HG03521 (cell line): ENCODE data around the gene BICD1.
A peak's percentile ranks its signal among the peaks of the same experiment; 100 is the strongest.
"Not testable (repeated sequence)": the region's sequence is repeated elsewhere in the genome, so short reads cannot be mapped to it uniquely, and the experiment has no call there.

ENCODE experiments used
- ATAC-seq: cut with Tn5 transposase; IDR thresholded peaks from one replicate; pipeline ENCODE4 v1.9.1; 2021; ENCODE audit warnings: mild to moderate bottlenecking, moderate library complexity; ENCODE audit not compliant: unreplicated experiment

The BICD1 gene

GRCh38 chr12:32272465-32272864 lies 165.8 kb downstream of the BICD1 start:
- ATAC-seq: no peak

- ATAC-seq: peak; percentile 13
Measured at GRCh38 chr12:32273063-32273522, 166.4 kb downstream of the BICD1 start.

GRCh38 chr12:32273712-32274111 lies 167.1 kb downstream of the BICD1 start:
- peak; percentile 89 for ATAC-seq

DNA sequence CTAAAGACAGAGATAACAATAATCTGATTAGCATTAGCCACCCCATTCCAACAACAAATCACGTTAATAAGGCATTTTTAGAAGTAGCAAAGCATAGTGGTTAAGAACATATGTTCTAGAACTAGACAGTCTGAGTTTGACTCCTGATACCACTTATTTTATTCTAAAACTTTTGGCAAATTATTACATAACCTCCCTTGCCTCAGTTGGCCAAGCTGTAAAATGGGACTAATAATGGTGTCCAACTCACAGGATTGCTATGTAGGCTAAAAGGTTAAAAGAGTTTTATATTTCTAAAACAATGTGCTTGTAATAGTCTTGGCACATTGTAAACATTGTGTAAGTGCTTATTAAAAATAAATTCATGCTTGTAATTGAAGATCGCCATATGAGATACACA lies 168.0 kb downstream of the BICD1 start:
- no peak for ATAC-seq

DNA sequence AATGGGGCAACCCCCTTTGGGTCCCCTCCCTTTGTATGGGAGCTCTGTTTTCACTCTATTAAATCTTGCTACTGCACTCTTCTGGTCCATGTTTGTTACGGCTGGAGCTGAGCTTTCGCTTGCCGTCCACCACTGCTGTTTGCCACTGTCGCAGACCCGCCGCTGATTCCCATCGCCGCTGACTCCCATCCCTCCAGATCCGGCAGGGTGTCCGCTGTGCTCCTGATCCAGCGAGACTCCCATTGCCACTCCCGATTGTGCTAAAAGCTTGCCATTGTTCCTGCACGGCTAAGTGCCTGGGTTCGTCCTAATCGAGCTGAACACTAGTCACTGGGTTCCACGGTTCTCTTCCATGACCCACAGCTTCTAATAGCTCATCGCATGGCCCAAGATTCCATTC lies 168.9 kb downstream of the BICD1 start:
- ATAC-seq: not testable (repeated sequence)

DNA sequence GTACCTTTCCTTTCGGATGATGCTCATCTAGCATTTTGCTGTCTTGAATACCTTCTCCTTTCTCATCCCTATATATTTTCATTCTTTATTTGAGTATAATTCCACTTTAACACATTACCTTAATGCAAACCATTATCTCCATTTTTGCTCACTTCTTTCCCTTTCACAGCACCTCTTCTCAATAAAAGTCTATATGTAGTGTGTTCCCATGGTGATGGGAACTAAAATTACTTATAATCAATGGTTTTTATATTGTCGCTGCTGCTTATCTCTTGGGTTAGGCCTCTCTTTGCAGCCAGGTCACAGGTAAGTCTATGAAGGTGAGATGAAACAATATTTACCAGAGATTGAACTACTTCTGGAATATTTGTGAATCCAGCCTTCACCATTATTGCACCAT lies 171.1 kb downstream of the BICD1 start:
- no peak for ATAC-seq

- ATAC-seq: no peak
Measured at GRCh38 chr12:32281098-32281497, 174.5 kb downstream of the BICD1 start.

DNA sequence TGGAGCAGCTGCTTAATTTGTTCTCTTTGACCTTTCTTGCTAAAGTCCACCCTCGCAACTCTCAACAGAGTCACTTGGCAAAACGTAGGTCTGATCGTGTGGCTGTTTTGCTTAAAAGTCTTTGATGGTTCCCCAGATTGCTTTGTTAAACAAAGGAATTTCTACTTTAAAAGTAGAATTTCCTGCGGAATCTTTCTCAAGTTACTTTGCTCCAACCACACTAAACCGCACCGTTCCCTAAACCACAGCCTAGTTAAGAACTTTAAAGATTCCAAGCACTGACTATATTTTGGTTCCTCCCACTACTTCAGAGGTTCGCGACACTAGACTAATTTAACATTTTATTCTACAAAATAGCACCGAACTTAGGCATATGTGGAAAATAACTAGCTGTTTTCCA lies 177.9 kb downstream of the BICD1 start:
- ATAC-seq: no peak

- no peak for ATAC-seq
Measured at GRCh38 chr12:32285021-32285420, 178.4 kb downstream of the BICD1 start.

GRCh38 chr12:32285489-32285888 lies 178.8 kb downstream of the BICD1 start:
- ATAC-seq: no peak

- no peak for ATAC-seq
Measured at GRCh38 chr12:32290411-32290810, 183.8 kb downstream of the BICD1 start.

- no peak for ATAC-seq
Measured at GRCh38 chr12:32292151-32292550, 185.5 kb downstream of the BICD1 start.

DNA sequence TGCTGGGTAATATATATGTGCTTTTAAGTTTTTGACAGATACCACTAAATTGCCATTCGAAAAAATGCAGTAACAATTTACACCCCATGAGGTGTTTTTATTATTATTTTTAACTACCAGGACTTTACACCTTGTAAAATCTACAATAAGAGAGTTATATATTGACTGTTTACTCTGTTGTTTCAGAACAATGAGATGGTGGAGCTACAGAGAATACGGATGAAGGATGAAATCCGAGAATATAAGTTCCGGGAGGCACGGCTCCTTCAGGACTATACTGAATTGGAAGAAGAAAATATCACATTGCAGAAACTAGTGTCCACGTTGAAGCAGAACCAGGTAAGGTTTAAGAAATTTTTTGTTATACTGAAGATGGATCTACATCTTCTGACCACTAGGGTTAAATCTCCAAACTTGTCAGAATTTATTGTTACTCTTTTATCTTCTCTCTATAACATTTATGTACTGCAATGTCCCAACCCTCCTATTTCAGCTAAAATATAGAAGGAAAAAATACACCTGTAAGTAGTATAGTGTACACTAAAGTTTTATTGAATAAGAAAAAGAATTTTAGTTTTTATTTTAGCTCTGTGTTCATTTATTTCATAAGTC lies 187.3 kb downstream of the BICD1 start:
- ATAC-seq: no peak

GRCh38 chr12:32296567-32296966 lies 189.9 kb downstream of the BICD1 start:
- no peak for ATAC-seq

- no peak for ATAC-seq
Measured at GRCh38 chr12:32298917-32299316, 192.3 kb downstream of the BICD1 start.

DNA sequence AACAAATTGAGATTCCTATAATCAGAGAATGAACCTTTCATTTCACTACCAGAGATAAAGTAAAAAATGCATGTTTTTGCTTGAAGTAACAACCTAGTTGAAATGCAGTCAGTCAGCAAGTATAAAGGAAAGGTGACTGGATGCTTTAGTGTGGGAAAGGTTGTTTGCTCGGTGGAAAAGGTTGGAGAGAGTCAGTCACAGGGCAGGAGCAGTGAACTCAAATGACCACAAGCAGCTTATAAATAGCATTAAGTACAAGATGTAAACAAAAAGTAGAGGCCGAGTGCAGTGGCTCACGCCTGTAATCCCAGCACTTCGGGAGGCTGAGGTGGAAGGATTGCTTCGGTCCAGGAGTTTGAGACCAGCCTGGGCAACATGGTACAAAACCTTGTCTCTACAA lies 194.6 kb downstream of the BICD1 start:
- ATAC-seq: no peak

DNA sequence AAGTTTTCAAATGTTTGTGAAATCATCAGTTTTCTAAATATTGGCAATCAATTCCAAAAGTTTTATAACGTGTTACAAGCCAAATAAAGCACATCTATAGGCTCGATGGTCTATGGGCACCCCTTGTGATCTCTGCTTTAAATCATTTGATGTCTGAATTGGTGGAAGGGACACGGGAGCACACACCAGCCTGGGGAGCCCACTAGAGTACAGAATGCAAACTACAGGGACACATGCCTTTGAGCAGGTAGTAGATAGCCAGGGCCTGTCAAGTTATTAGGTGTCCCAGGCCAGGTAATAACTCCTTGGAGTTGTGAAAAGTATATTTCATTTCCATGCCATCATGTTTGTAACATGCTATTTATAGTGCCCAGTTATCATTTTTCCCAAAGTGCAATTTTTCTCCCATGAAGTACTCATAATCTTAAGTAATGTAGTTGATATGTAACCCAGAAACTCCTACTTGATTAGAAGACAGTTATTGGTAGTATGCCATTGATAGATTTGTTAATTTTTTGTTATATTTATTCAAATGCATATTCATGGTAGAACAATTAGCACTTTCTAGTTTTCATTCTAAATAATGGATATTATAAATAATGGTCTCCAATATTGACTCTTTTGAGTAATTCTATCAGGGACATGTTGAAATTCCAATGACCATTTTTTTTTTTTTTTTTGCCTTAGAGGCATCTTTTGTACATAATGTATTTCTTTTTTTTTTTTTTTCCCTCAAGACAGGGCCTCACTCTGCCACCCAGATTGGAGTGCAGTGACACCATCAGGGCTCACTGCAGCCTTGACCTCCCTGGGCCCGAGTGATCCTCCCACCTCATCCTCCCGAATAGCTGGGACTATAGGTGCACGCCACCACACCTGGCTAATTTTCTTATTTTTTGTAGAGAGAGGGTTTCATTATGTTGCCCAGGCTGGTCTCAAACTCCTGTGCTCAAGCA lies 195.8 kb downstream of the BICD1 start:
- ATAC-seq: no peak

GRCh38 chr12:32303174-32303549 lies 196.5 kb downstream of the BICD1 start:
- ATAC-seq: no peak

- no peak for ATAC-seq
Measured at GRCh38 chr12:32305163-32305562, 198.5 kb downstream of the BICD1 start.

DNA sequence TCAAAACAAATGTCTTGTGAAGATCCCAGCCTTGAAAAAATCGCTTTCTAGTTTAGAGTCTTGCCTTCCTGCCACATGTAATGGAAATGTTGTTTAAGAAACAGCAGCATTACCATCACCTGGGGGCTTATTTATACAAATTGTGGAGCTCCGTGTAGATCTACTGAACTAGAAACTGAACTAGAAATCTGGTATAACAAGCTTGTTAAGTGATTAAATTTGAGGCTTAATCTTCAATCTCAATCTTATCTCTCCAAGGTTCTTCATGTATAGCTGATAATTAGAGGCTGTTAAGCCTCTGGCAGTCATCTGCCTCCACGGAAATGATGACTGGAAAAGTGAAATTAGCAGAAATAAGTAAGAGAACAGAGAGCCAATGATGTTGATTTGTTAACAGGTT lies 200.7 kb downstream of the BICD1 start:
- no peak for ATAC-seq

DNA sequence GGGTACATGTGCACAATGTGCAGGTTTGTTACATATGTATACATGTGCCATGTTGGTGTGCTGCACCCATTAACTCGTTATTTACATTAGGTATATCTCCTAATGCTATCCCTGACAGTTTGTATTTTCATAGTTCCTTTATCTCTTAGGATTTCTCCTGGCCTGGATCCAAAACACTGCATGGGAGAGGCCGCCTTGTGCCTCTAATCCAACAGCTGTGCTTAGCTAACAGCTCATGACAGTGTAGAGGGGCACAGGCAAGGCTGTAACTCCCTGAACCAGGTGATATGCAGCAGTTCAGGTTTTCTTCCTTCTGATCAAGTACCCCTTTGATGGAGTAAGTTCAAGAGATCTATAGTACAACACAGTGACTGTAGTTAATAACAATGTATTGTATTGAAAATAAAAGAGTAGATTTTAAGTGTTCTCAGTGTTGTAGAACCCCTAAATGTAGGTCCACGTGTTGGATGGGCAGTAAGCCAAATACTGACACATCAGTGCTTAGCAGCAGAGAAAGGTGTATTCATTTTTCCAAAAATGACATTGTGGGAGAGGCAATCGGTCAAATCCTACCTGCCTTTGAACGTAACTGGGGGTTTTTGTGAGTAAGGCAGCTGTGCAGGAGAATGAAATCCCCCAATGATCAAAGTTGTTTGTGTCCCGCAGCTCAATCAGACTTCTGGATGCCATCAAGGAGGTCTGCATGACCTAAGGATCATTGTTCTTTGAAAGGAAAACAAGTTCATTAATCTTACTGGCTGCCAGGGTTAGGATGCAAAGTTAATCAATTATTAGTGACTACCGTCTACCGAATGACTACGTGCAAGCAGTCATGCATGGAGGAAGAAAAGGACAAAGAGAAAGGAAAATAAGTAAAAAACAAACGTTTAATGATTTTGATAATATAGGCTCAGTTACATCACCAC lies 203.4 kb downstream of the BICD1 start:
- no peak for ATAC-seq
